ENCODE measurements around the gene CELF2.
"Not testable (repeated sequence)": the region's sequence is repeated elsewhere in the genome, so short reads cannot be mapped to it uniquely, and the experiment has no call there.

CELF2 gene

DNA sequence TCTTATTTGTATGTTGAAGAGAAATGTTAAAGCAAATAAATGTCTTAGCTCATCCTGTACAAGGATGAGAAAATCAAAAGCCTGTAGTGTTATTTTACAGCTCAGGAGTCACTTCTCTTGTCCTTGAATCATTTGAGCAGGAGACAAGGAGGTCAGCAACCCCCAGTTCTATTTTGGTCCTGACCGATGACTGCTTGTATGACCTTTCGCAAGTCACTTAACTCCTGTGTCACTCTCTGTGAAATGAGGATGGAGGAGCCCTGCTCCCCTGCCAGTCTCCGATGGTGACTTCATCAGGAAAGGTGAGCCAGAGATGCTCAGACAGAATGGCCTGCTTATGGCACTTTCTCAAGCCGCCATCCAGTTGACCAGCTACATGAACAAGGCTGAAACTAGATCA, 101.0 kb downstream of the CELF2 start:
- FAIRE-seq (no peak), DNase-seq (ENCODE audit: insufficient read length, low spot score) (no peak)

DNA sequence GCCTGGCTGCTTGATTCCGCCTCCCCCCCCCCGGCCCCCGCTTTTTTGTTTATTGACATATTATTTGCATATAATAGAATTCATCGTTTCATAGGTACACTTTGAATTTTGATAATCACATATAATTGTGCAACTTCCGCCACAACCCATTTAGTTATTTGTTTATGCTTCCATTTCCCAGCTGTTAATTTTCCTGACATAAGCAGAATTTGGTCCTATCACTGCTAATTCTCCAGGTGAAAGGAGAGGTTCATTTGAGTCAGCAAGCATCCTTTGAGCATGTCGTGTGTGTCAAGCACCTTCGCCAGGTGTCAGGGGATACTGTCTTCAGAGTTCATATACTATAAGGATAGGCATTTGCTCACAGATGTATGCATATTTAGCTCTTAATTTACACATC, 102.2 kb downstream of the CELF2 start:
- DNase-seq (ENCODE audit: insufficient read length, low spot score) (no peak), FAIRE-seq (no peak)

DNA sequence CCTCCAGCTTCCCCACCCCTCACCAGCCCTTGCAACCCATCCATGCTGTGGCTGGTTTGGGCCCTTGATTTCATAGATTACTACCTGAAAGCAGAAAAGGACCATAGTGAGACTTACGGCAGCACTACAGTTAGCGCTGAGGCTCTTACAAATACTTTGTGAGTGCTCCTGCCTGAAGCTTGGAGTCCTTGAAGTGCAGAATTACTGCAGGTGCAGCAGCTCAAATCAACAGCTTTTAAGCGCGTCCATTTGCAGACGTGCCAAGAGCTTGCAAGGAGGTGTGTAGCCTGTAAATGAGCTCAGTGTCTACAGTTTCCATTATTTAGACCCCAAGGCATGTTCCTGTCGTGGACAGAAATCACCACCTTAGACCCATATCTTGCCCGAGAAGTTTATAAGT, 103.0 kb downstream of the CELF2 start:
- DNase-seq (ENCODE audit: insufficient read length, low spot score), result no peak

DNA sequence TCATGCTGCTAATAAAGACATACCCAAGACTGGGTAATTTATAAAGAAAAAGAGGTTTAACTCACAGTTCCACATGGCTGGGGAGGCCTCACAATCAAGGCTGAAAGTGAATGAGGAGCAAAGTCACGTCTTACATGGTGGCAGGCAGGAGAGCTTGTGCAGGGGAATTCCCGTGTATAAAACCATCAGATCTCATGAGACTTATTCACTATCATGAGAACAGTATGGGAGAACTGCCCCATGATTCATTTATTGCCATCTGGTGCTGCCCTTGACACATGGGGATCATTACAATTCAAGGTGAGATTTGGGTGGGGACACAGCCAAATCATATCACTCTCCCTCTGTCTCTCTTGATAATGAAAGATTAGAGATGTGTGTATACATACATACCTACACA, 106.2 kb downstream of the CELF2 start:
- FAIRE-seq; DNase-seq (ENCODE audit: insufficient read length, low spot score): not testable (repeated sequence)

More for the DNA sequence above, 103.0 kb downstream of the CELF2 start:
- no peak for FAIRE-seq

DNA sequence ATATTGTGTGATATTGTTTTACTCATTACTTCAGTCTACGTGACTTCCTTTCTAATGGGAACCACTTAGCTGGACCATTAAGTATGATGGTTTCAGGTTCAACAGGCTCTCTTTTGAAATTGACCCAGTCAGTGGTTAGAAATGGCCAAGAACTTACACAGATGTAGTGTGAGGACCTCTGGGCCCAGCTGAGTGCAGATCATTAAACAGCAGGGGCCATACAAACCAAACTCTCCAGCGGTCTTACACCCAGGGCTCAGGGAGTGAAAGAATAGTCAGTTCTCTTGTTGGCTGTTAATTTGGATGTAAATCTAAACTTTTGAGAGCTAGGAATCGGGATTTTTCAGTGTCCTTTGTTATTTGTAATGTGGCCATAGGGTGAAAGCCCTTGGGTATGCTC, 107.3 kb downstream of the CELF2 start:
- no peak for DNase-seq (ENCODE audit: insufficient read length, low spot score)
- FAIRE-seq, result no peak

DNA sequence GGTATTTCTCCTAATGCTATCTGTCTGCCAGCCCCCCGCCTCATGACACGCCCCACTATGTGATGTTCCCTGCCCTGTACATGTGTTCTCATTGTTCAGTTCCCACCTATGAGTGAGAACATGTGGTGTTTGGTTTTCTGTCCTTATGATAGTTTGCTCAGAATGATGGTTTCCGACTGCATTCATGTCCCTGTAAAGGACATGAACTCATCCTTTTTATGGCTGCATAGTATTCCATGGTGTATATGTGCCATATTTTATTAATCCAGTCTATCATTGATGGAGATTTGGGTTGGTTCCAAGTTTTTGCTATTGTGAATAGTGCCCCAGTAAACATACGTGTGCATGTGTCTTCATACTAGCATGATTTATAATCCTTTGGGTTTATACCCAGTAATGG, 109.3 kb downstream of the CELF2 start:
- not testable (repeated sequence) for DNase-seq (ENCODE audit: insufficient read length, low spot score); FAIRE-seq

DNA sequence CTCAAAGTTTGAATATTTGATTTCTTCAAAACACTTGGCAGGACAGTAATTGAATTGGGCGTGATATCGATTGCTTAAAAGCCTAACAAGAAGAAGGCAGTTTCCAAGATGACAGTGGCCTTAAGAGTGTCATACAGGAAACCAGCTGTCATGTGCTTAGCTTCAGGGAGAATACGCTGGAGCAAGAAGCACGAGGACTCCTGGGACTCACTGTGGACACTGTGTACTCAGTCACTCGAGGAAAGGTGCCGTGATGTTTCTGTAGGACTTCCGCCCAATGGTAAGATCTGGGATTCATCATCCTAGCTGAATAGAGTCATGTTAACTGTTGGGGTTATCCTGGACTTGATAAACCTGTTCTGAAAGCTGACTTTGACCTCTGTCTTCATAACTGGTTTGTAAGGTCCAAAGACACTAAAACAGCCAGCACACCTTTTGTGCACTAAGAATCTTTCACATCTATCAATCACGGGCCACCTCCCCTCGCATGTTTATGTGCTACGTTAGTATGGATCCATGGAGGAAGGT, 113.5 kb downstream of the CELF2 start:
- FAIRE-seq, result no peak
- DNase-seq (ENCODE audit: insufficient read length, low spot score), result no peak

DNA sequence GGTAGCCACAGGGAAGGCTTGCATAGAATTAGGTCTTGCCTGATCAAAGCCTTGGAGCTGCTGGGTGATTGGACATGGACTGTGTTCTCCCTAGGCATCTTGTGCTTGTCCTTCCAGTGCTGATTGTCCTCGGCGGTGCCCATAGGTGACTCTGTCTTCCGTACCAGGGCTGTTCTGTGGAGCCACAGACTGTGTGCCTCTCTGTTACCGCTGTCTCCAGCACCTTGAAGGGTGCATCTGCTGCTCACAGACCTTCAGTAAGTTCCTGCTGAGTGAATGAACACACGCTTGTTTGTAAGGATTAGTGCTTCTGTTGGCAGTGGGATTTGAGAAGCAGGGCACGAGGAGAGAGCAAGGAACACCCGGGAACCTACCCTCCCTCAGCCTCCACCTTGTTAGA, 116.7 kb downstream of the CELF2 start:
- DNase-seq (ENCODE audit: insufficient read length, low spot score), result no peak

DNA sequence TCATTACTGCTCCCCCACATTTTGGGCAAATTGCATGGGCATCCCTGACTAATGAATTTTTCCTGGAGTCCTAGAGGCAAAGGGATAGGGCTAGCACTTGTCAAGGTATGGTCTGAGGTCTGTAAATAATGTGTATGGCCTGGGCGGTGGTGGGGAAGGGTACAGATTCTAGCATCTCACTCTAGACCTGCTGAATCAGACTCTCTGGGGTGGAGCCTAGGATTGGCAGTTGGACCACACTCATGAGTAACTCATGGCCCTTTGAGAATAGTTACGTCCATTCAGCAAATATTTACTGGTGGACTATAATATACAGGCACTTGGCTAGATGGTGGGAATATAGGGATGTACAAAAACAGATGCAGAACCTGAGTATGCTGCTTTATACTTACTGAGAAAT, 118.0 kb downstream of the CELF2 start:
- DNase-seq (ENCODE audit: insufficient read length, low spot score), result no peak
- no peak for FAIRE-seq

More for the DNA sequence above, 116.7 kb downstream of the CELF2 start:
- FAIRE-seq, result no peak

DNA sequence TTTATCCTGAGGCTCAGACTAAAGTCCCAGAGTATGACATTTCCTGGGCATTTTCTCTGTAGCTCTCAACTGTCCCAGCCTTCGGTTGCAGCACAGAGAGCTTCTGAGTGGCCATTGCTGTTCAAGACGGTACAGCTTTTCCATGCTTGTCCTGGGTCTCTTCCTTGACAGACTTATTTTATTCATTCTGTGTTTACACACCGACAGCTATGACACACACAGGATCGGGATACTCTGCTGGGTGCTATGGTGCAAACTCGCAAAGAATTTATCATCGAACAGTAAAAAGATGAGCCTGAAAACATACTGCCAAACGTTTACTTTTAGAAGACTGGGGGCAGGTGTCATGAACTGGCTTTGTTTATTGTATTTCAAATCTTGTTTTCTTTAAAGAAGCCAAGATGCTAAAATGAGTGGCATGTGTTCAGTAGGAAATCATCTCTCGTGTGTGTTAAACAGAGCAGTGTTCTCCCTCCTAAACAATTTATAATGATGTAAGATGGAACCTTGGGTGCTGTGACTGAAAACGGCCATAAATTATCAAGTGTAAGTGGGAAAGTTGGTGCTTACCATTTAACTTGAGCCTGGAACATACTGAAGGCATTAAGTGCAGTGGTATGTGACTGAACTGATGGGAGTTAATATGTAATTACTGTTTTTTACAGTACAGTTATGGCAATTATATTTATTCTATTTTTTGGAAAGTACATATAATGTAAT, 120.8 kb downstream of the CELF2 start:
- no peak for DNase-seq (ENCODE audit: insufficient read length, low spot score)
- FAIRE-seq, result no peak

DNA sequence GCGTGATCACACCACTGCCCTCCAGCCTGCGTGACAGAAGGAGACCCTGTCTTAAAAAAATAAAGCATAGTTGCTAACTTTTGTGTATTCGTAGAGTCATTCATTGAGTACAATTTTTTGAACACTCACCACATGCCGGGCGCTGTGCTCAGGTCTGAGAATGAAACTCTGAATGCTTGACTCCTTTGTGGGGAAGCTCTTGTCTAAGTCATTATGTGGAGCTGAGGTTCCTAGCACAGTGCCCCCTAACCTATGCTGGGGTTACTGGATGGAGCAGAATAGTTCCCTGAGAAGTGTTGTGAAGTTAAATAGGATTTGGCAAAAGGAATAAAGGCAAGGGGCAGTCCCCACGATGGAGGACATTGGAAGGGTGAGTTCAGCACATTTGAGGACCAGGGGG, 123.3 kb downstream of the CELF2 start:
- FAIRE-seq, result no peak
- no peak for DNase-seq (ENCODE audit: insufficient read length, low spot score)

DNA sequence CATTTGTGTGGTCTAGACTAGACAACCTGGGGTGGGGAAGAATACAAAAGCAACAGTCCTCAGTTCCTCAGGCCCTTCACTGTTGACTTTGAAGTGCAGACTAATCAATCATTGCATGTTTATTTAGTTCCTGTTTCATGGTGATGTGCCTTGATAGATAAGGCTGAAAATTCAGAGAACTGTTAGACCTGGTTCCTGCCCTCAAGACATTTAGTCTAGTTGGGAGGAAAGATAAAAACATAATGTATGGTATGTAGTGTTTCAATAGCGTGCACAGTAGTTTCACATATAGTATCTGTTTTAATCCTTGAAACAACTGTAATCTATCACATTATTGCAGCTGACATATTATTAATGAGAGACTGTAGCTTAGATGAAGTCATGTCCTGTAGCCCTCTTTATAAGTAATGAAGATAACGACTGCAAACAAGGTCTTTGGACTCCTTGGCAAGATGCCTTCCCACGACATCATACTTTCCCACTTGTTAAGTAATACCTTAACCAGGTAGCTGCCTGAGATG, 124.0 kb downstream of the CELF2 start:
- DNase-seq (ENCODE audit: insufficient read length, low spot score), result no peak
- FAIRE-seq, result no peak

DNA sequence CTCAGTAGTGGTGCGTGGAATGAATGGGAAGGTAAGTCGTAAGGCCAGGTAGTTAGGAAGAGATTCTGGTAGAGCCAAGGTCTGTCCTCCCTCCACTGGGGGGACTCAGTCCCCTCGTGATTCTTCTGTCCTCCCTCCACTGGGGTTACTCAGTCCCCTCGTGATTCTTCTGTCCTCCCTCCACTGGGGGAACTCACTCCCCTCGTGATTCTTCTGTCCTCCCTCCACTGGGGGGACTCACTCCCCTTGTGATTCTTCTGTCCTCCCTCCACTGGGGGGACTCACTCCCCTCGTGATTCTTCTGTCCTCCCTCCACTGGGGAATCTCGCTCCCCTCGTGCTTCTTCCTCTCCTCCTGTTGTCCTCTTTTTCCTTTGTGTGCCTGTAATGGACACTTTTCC, 125.1 kb downstream of the CELF2 start:
- FAIRE-seq, result no peak
- DNase-seq (ENCODE audit: insufficient read length, low spot score), result no peak

DNA sequence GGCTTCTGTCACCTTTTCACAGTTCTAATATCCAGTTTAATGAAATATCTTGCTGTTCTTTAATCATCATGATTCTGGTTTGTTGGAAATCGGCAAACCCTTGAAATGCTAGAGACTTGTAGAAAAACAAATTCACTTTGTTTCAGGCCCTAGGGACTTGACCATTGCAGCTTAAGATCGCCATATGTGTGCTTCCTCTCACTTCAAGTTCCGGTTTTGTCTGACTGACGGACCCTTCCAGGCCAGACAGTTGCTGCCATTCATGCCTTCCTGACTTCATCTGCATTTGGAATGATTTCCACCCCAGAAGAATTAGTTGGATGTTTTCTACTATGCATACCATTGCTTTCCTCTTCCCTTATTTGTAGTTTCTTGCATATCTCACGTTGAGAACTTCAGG, 125.6 kb downstream of the CELF2 start:
- FAIRE-seq (no peak), DNase-seq (ENCODE audit: insufficient read length, low spot score) (no peak)

DNA sequence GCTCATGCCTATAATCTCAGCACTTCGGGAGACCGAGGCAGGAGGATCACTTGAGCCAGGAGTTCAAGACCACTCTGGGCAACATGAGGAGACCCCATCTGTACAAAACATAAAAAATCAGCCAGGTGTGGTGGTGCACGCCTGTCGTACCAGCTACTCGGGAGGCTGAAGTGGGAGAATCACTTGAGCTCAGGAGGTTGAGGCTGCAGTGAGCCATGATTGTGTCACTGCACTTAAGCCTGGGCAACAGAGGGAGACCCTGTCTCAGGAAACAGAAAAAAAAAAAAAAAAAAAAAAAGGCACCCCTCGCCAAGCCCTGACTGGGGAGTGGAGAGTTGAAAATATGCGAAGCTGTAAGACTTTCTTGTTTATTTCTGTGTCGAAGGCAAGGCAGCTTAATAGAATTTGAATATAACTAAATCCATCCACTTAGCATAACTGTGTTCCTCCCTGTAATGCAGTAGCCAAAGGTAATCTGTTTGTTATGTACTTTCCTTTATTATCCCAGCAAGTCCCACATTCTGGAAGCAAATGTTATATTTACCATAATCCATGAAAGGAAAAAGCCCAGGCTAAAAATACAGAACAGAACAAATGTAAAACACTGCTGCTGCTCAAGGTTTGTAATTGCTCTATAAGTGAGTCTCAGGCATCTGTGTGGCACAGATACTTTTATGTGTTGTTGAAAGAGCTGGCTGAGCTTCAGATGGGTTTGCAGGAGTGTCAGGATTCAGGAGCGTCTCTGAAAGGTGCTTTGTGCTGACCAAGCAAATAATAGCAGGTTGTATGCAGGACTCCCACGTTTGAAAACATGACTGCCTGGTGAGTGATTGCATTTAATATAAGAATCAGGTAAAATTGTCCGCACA, 127.2 kb downstream of the CELF2 start:
- DNase-seq (ENCODE audit: insufficient read length, low spot score), result no peak
- FAIRE-seq, result no peak

DNA sequence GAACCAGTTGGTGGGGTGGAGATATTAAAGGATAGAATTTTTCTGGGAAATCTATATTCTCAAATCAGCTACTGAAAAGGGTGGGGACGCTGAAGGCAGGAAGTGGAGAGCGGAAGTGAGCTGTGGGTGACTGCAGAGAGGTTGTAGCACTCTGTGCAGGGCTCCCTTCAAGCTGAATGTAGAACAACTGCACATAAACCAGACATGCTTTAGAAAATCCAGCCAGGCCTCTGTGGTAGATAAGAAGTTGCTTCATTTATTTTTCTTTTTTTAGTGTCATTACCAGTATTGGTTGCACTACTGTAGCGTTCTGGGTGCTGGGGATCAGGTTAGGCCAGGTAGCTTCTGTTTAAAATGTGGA, 127.8 kb downstream of the CELF2 start:
- DNase-seq (ENCODE audit: insufficient read length, low spot score) (no peak), FAIRE-seq (no peak)

DNA sequence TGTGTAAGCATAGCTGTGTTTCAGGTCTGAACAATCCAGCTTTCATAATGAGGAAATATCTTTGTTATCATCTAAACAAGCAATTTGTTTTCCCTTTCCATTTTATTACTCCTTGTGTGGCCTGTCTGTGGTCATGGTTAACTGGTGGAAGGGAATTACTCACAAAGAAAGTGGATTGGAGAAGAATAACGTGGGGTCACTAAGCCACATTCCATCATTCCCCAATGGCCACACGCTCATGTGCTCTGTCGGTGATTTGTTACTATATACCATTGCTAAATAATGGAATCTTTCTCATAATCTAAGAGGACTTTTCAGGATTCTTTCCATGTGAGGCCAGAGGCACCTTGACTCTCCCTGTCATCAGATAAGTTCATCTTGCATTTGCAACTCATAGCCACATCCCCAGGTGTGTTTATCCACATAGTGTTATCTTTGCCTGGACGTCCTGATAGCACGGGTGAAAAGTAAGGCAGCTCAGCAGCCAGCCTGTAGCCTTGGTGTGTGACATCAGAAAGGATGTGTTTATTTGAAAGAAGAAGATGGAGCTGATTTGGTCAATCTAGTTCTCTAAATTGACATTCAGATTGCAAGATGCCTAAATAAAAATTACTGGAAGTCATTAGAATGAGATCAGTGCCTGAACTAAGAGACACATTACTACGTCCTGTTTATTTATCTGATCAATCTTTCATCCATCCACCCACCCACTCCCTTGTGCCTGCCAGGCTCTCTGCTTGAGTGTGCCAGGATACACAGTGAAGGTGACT, 128.9 kb downstream of the CELF2 start:
- no peak for FAIRE-seq

DNA sequence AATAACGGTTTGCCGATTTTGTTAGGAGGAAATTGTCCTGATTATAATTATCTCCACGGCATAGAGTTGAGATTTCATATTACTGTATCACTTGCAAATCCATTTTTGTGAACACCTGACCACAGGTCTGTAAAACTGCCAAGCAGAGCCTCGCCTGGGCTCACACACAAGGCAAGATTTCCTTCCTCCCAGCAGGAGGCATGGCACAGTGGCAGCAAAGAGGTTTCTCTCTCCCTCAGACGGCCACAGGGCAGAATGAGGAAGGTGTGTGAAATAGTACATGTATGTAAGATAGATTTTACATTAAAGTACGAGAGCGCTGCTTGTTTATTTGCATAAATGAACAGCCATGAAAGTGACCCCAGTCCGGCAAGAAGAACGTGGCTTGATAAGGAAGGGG, 130.1 kb downstream of the CELF2 start:
- no peak for DNase-seq (ENCODE audit: insufficient read length, low spot score)
- FAIRE-seq, result no peak

More for the DNA sequence above, 128.9 kb downstream of the CELF2 start:
- no peak for DNase-seq (ENCODE audit: insufficient read length, low spot score)

DNA sequence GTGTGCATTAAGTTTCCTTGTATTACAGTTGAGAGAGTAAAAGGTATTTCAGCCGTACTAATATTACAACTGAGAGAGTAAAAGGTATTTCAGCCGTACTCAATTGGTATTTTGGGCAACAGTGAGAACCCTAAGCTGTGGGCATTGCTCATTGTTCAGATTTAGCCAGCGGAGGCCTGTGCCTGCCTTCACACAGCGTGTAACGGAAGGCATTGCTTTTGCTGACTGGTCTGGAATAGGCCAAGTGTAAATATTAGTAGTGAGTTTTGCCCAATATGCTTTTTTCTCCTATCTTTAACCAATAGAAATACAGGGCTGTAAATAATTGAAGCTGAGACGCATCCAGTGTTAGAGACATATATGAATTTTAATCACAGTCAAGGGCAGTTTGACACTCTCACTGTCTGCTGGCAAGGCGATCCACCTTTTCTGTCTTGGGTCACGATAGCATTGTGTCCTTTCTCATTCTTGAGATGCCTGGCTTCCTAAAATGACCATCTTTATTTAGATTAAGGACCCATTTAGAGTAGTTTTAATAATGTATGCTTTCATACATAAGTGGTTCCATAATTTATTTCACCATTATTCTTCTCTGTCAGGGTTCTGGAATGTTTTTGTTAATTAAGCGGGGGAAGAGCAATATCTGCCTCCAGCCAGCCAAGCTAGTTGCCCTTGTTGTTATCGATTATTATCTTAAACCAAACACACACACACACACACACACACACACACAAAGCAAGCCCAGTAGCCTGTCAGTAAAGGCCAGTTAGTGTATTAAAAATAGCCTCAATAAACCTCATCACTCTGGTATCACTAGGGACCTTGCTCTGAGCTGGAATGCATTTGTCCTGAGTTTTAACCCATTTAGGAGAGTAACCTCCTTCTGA, 130.7 kb downstream of the CELF2 start:
- DNase-seq (ENCODE audit: insufficient read length, low spot score) (no peak), FAIRE-seq (no peak)

DNA sequence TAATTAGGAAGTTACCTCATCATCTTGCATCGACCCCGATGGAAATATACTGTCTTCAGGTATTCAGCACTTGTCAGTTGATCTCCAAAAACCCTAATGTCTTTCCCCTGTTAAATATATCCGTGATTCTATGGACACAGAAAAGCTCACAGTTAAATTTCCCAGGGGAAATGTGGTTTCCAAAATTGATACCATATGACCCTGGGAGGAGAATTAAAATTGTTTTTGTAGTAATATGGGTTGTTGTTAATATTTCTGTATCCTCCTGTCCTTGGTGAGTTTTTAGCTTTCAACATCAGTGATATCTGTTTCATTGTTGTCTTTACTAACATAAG, 132.1 kb downstream of the CELF2 start:
- no peak for FAIRE-seq
- no peak for DNase-seq (ENCODE audit: insufficient read length, low spot score)

Measured in HTR-8/SVneo (cell line).